GM19099 (cell line): ENCODE data around the gene NXN.

ENCODE experiments used
- POLR2A ChIP-seq: IDR thresholded peaks from 3 replicates; pipeline ENCODE4 v1.6.1; 2011; ENCODE audit warnings: low read depth; ENCODE audit not compliant: insufficient read length; ENCODE audit errors: extremely low read depth

The NXN gene

DNA sequence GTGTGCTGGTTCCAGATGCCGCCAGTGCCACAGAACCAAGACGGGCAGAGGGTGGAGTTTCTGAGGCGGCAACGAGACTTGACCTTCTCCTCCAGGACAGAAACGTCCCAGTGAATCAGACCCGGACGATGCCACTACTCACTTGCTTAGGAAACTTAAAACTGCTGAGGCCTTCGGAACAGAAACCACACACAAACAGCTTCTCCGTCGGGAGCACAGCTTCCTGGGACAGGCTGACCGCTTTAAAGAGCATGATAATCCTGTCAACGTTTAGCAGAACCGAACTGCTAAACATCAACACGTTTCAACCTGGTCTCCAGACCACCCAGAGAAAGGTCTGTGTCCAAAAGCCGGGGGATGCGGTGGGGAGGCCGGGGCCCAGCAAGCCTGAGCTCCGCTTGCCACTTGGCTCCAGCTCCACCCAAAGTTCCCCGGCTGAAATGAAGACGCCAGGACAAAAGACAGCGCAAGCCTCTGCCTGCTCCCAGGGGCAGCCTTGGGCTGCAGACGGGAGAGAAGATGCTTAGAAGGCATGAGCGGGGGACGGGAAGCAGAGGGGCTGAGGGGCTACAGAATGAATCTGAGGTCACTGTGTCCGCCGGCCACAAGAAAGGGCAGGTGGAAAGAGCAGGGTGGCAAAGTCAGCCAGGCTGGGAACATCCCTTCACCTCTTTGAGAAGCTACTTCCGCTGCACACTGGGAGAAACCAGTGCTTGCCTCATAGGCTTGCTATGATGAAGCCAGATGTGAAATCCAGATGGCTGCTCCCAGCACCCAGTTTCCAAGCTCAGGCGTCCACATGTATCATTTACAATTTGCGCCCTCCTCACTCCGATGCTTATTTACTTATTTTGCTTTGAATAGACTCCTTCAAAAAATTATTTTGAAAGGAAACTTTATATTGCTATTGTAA is 128.5 kb downstream of the NXN start:
- TF ChIP-seq POLR2A, result no peak

DNA sequence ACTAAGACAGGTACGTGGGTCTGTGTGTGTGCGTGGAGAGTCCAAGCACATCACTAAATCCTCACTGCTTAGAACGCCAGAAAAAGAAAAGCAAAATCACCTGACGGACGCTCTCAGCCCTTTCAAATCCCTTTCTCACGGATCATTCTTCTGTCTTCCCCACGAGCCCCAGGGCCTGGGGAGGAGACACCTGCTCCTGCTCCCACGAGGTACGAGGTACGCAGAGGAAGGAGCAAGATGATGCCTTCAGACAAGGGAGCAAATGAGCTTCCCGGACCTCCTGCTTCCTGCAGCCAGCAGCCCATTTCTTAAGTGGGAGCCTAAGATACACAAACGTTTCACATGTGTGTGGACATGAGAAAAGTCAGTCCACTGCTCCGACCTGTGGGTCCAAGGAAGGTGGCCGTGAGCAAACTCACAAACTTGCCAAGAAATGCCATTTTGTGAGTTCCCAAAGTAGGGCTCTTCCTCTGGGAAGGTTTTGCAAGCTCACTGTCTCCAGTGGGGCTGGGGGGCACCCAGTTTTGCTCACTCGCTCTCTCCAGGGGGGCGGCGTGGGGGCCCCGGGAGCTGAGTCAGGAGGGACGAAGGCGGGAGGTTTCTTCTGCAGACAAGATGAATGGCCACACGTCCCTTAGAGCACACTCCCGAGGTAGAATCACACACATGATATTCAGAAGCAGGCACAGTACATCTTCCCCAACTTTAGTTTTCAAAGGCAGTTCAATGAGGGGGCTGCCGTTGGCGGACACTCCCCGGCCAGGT is 129.3 kb downstream of the NXN start:
- TF ChIP-seq POLR2A, result no peak

DNA sequence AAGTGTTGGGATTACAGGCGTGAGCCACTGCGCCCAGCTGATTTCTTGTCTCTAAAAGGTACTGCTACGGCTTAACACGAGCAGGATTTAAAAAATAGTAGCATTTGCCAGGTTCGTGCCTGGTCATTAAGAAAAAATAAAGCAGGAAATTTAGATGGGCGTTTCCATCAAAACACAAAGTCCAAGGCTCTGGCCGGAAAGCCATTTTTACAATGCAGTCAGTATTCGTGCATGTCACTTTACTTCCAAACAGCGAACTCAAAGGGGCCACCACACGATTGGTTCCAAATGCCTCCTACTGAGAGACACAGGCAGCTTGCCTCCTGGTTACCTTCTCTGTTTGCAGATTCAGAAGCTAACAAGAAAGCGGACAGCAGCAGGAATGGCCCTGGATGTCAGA is 131.2 kb downstream of the NXN start:
- TF ChIP-seq POLR2A, result no peak

DNA sequence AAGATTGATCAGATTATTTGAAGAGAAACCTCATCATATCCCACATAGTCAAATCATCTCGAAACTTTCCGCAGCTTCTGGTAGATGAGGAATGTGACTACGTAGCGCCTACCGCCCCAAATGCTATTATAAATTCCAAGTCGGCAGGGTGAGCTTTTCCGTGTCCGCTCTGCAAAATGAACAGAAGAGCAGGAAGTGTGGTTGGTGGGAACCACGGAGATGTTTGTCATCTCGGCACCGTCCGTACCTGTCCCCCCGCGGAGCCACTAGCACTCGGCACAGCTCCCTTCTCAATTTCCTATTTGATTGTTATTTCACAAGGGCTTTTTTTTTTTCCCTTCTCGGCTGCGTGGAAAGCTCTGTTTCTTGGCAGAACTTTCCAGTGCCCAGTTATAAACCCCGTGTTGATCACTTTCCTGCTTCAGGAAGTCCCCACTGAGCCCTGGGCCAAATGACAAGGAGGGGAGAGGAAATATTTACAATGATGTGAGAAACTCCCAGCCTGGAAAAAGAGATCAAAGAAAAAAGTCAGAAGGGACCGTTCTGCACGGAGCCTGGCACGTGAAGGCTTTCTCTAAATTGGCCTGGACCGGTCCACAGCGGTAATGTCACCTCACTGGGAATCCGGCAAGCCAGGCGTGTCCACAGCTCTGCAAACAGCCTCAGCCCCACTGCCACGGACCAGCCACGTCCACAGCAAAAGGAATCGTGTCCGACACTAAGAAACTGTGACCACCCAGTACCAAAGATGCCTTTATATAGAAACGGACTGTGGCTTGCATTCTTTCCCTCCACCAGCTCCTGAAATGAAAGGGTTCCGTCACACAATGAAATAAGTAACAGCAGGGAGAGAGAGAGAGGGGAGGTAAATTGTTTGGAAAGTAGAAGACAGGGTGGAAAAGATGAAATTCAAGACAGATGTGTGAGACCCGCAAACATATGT is 132.4 kb downstream of the NXN start:
- no peak for TF ChIP-seq POLR2A

DNA sequence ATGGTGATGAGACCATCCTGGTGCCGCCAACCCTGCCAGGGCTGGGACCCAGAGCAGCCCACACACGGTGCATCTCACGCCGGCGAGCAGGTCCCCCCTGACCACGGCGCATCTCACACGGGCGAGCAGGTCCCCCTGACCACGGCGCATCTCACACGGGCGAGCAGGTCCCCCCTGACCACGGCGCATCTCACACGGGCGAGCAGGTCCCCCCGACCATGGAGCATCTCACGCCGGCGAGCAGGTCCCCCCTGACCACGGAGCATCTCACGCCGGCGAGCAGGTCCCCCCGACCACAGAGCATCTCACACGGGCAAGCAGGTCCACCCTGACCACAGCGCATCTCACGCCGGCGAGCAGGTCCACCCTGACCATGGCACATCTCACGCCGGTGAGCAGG is 138.3 kb downstream of the NXN start:
- TF ChIP-seq POLR2A, result no peak

DNA sequence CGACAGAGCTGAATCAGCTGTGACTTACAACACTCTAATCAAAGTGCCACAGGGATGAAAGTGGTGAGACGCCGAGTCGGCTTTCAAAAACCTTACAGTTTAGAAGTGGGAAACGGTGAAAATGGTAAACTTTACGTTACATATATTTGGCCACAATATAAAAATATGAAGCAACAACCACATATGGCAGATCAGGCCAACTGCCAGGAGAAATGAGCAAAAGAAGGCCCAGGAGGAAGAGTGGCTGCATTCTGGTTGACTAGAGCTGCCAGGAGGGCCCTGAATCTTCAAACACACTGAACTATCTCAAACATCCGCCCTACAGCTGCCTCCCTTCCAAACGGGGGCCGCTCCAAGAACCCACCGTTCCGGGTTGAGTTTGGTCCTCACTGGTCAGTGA is 141.1 kb downstream of the NXN start:
- TF ChIP-seq POLR2A, result no peak

DNA sequence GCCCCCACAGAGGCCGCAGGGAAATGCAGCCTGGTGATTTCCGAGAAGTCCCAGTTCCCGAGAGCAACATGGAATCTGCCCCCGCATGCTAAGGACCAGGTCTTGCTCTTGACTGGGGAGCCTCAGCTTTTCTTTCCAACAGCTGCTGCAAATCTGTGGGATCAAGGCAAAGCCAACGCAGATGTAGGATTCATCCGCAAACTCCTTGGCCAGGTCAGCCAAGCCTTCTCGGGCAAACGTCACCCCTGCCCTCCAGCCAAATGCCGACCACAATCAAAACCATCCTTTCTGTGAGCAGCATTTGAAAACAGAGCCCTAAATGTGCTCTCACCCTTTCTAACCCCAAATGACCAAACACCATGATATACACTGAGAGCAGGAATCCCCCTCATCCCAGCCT is 143.4 kb downstream of the NXN start:
- no peak for TF ChIP-seq POLR2A

DNA sequence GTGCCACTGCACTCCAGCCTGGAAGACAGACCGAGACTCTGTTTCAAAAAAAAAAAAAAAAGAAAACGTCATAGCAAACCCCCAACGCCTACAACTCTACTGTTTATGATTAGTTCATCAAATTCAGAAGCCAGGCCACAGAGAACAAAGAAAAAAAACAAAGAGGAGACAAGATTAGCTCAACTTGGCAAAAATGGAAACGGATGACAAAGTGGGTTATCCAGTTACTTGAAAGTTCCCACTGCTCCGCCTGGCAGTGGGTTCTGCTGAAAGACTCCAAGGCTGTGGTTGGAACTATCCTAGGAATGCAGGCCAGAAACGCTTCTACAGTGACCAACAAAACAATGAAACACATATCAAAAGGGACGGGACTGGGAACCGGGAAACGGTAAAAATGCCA is 144.3 kb downstream of the NXN start:
- TF ChIP-seq POLR2A, result no peak

DNA sequence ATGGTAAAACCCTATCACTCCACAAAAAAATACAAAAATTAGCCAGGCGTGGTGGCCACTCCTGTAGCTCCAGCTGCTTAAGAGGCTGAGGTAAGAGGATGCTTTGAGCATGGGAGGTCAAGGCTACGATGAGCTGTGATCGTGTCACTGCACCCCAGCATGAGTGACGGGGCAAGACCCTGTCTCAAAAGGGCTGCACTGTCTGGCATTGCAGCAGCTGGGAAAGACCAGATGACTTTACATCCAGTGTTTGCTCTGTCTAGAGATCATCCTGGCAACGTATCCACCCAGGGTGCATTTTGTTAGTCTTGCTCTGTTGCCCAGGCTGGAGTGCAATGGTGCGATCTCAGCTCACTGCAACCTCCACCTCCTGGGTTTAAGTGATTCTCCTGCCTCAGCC is 145.4 kb downstream of the NXN start:
- TF ChIP-seq POLR2A, result no peak

DNA sequence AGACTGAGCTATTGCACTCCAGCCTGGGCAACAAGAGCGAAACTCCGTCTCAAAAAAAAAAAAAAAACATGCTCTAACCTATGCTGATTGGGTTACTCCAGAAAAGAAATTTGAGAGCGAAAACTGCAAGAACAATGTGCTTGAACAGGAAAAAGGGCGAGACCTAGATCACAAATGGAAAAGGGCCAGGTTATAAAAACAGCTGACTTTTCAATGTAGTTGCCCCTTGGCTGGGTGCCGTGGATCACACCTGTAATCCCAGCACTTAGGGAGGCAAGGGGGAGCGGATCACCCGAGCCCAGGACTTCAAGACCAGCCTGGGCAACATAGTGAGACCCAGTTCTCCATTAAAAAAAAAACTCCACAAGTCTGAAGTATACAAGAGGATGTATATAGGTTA is 148.6 kb downstream of the NXN start:
- no peak for TF ChIP-seq POLR2A

DNA sequence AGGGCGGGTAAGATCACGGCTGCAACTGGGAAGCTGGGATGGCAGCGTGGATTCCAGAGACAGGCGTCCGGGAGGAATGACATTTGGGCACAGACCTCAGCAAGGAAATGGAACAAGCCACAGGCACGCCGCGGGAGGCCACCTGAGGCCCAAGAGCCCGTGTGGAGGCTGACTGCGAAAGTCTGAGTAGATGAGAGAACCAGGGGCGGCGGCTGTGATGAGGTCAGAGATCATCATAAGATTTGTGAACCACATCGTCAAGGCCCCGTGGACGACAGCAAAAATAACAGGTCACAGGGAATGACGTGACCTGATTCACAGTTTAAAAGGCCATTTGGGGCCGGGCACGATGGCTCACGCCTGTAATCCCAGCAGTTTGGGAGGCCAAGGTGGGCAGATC is 149.2 kb downstream of the NXN start:
- TF ChIP-seq POLR2A, result no peak

DNA sequence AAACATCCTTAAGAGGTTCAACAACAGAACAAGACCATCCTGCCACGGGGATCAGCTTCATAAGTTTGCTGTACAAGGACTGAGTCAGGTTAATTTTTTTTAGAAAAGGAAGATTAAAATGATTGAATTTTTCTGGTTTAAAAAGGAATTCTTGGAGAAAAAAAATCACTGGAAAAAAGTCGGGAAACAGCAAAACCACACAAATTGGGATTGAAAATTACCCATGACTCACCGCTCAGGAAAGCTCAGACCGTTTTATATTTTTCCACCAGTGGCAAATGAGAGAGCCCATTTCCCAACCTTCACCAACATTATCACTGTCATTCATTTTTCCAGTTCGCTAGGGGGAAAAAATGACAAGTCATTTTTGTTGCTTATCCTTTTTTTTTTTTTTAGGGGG is 150.8 kb downstream of the NXN start:
- TF ChIP-seq POLR2A, result no peak

DNA sequence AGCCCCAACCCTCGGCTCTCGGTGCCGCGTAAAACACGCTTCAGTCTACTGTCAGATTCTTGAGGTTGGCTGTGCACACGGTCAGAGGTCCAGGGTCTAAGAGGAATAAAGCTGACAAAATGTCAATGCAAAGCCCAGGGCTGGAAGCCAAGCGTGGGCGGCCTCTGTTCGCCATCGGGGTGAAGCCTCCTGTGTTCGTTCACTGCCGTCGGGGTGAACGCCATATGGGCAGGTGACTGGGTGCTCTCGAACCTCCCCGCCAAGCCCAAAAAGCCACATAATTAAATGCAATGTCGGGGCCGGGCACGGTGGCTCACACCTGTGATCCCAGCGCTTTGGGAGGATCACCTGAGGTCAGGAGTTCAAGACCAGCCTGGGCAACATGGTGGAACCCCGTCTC is 152.8 kb downstream of the NXN start:
- TF ChIP-seq POLR2A, result no peak

DNA sequence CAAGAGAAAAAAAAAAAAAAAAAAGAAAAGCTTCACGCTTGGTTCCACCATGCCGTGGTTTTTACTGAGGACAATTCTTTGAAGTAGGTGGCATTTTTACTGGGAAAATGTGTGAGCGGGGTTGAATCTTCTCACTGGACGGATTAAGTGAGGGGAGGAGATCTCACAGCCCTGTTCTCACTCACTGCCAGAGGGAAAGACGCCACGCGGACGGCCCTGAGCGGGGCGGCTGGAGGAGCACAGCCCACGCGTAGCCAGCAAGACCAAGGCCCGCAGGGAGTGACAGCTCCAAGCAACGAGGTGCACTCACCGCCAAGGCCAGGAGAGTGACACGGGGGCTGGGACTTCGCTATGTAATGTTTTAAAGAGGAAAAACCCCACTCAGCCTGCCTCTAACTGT is 154.4 kb downstream of the NXN start:
- TF ChIP-seq POLR2A, result no peak

DNA sequence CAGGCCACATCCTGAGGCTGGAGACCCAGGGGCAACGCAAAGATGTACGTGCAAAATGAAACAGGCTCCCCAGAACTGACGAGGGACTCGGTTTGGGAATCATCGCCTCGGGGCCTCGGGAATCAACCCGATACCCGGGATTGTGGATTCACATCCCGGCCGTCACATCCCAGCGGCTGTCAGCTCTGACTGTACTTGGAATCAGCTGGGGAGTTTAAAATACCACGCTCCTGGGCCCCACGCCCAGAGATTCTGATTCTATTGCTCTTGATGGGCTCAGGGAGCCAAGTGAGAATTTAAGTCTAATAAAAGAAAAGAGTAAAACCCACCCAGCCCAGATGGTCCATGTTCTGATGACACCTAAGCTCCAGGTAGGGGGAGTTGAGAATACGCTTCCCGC is 155.2 kb downstream of the NXN start:
- no peak for TF ChIP-seq POLR2A
